HEK293 (cell line): Measurements from ENCODE around the gene MLLT6.
A peak's percentile ranks its signal among the peaks of the same experiment; 100 is the strongest.

ENCODE experiments used
- BCL11A ChIP-seq: fragments of 450-650 bp; formaldehyde crosslinking; IDR thresholded peaks from 2 replicates; pipeline ENCODE4 v1.5.1; 2016; ENCODE audit warnings: low read depth, missing biosample characterization, missing genetic modification characterization
- CTCF ChIP-seq: fragments of 450-650 bp; formaldehyde crosslinking; IDR thresholded peaks from 2 replicates; pipeline ENCODE4 v1.5.1; 2016; ENCODE audit warnings: missing biosample characterization, missing genetic modification characterization
- EGR2 ChIP-seq: fragments of 450-650 bp; formaldehyde crosslinking; IDR thresholded peaks from 2 replicates; pipeline ENCODE4 v1.5.1; 2016; ENCODE audit warnings: low read depth, missing biosample characterization, missing genetic modification characterization
- HIC1 ChIP-seq: fragments of 450-650 bp; formaldehyde crosslinking; IDR thresholded peaks from 2 replicates; pipeline ENCODE4 v1.5.1; 2016; ENCODE audit warnings: missing biosample characterization, missing genetic modification characterization
- KLF10 ChIP-seq: fragments of 450-650 bp; IDR thresholded peaks from 2 replicates; pipeline ENCODE4 v1.5.1; 2018; ENCODE audit warnings: missing biosample characterization, mild to moderate bottlenecking, missing genetic modification characterization
- KLF9 ChIP-seq: fragments of 450-650 bp; formaldehyde crosslinking; IDR thresholded peaks from 2 replicates; pipeline ENCODE4 v1.5.1; 2016; ENCODE audit warnings: missing biosample characterization, missing genetic modification characterization, low read depth
- MZF1 ChIP-seq: fragments of 450-650 bp; formaldehyde crosslinking; IDR thresholded peaks from 2 replicates; pipeline ENCODE4 v1.5.1; 2017; ENCODE audit warnings: missing biosample characterization, missing genetic modification characterization, borderline replicate concordance
- OVOL3 ChIP-seq: fragments of 450-650 bp; formaldehyde crosslinking; IDR thresholded peaks from 2 replicates; pipeline ENCODE4 v1.5.1; 2016; ENCODE audit warnings: missing biosample characterization, missing genetic modification characterization
- SP3 ChIP-seq: fragments of 450-650 bp; formaldehyde crosslinking; IDR thresholded peaks from 2 replicates; pipeline ENCODE4 v1.5.1; 2016; ENCODE audit warnings: missing biosample characterization, missing genetic modification characterization
- ZBTB11 ChIP-seq: fragments of 450-650 bp; formaldehyde crosslinking; conservative IDR thresholded peaks from 2 replicates; pipeline ENCODE4 v1.5.1; 2016; ENCODE audit warnings: low read depth, missing biosample characterization, missing genetic modification characterization
- ZBTB49 ChIP-seq: fragments of 450-650 bp; formaldehyde crosslinking; IDR thresholded peaks from 2 replicates; pipeline ENCODE4 v1.5.1; 2016; ENCODE audit warnings: missing biosample characterization, missing genetic modification characterization, low read depth
- ZEB2 ChIP-seq: fragments of 450-650 bp; formaldehyde crosslinking; IDR thresholded peaks from 2 replicates; pipeline ENCODE4 v1.5.1; 2016; ENCODE audit warnings: missing biosample characterization, missing genetic modification characterization
- ZFP69B ChIP-seq: fragments of 450-650 bp; formaldehyde crosslinking; IDR thresholded peaks from 2 replicates; pipeline ENCODE4 v1.5.1; 2016; ENCODE audit warnings: missing biosample characterization, missing genetic modification characterization
- ZNF133 ChIP-seq: fragments of 450-650 bp; formaldehyde crosslinking; IDR thresholded peaks from 2 replicates; pipeline ENCODE4 v1.5.1; 2016; ENCODE audit warnings: missing biosample characterization, missing genetic modification characterization
- ZNF138 ChIP-seq: fragments of 450-650 bp; formaldehyde crosslinking; IDR thresholded peaks from 2 replicates; pipeline ENCODE4 v1.5.1; 2016; ENCODE audit warnings: missing biosample characterization, missing genetic modification characterization, borderline replicate concordance
- ZNF175 ChIP-seq: fragments of 450-650 bp; formaldehyde crosslinking; IDR thresholded peaks from 2 replicates; pipeline ENCODE4 v1.5.1; 2016; ENCODE audit warnings: missing biosample characterization, missing genetic modification characterization
- ZNF366 ChIP-seq: fragments of 450-650 bp; formaldehyde crosslinking; conservative IDR thresholded peaks from 2 replicates; pipeline ENCODE4 v1.5.1; 2016; ENCODE audit warnings: missing biosample characterization, missing genetic modification characterization
- ZNF404 ChIP-seq: fragments of 450-650 bp; formaldehyde crosslinking; IDR thresholded peaks from 2 replicates; pipeline ENCODE4 v1.5.1; 2017; ENCODE audit warnings: missing biosample characterization, missing genetic modification characterization
- ZNF48 ChIP-seq: fragments of 450-650 bp; formaldehyde crosslinking; IDR thresholded peaks from 2 replicates; pipeline ENCODE4 v1.5.1; 2016; ENCODE audit warnings: missing biosample characterization, missing genetic modification characterization
- ZNF529 ChIP-seq: fragments of 450-650 bp; formaldehyde crosslinking; IDR thresholded peaks from 2 replicates; pipeline ENCODE4 v1.5.1; 2017; ENCODE audit warnings: missing genetic modification characterization, missing biosample characterization; ENCODE audit not compliant: insufficient replicate concordance
- ZNF560 ChIP-seq: fragments of 450-650 bp; formaldehyde crosslinking; IDR thresholded peaks from 2 replicates; pipeline ENCODE4 v1.5.1; 2017; ENCODE audit warnings: missing biosample characterization, missing genetic modification characterization, borderline replicate concordance
- ZNF561 ChIP-seq: fragments of 450-650 bp; IDR thresholded peaks from 2 replicates; pipeline ENCODE4 v1.5.1; 2018; ENCODE audit warnings: missing biosample characterization, missing genetic modification characterization, borderline replicate concordance
- ZNF600 ChIP-seq: fragments of 450-650 bp; formaldehyde crosslinking; IDR thresholded peaks from 2 replicates; pipeline ENCODE4 v1.5.1; 2016; ENCODE audit warnings: missing biosample characterization, missing genetic modification characterization
- ZNF624 ChIP-seq: fragments of 450-650 bp; formaldehyde crosslinking; IDR thresholded peaks from 2 replicates; pipeline ENCODE4 v1.5.1; 2017; ENCODE audit warnings: missing biosample characterization, missing genetic modification characterization
- ZNF629 ChIP-seq: fragments of 450-650 bp; formaldehyde crosslinking; IDR thresholded peaks from 2 replicates; pipeline ENCODE4 v1.5.1; 2017; ENCODE audit warnings: missing biosample characterization, missing genetic modification characterization
- ZNF677 ChIP-seq: fragments of 450-650 bp; IDR thresholded peaks from 2 replicates; pipeline ENCODE4 v1.5.0; 2018; ENCODE audit warnings: missing biosample characterization, mild to moderate bottlenecking, missing genetic modification characterization, moderate library complexity
- ZNF747 ChIP-seq: fragments of 450-650 bp; formaldehyde crosslinking; IDR thresholded peaks from 2 replicates; pipeline ENCODE4 v1.5.1; 2016; ENCODE audit warnings: missing biosample characterization, missing genetic modification characterization
- ZNF791 ChIP-seq: fragments of 450-650 bp; formaldehyde crosslinking; IDR thresholded peaks from 2 replicates; pipeline ENCODE4 v1.5.1; 2016; ENCODE audit warnings: missing biosample characterization, missing genetic modification characterization
- ZSCAN18 ChIP-seq: fragments of 450-650 bp; formaldehyde crosslinking; IDR thresholded peaks from 2 replicates; pipeline ENCODE4 v1.5.1; 2016; ENCODE audit warnings: missing biosample characterization, missing genetic modification characterization
- ZSCAN30 ChIP-seq: fragments of 450-650 bp; IDR thresholded peaks from 2 replicates; pipeline ENCODE4 v1.5.1; 2018; ENCODE audit warnings: missing biosample characterization, mild to moderate bottlenecking, missing genetic modification characterization, moderate library complexity

The MLLT6 gene

GRCh38 chr17:38701504-38702165 is 3.4 kb upstream of the MLLT6 start (continued):
- TF ChIP-seq MZF1 (tag by site-specific recombination) (no peak), KLF9 (tag by site-specific recombination) (0 out of 2 replicates have a peak, but pooled peaks have one; percentile 14), KLF10 (no peak), ZSCAN18 (tag by site-specific recombination) (no peak), ZNF366 (no peak), ZFP69B (tag by site-specific recombination) (no peak), ZNF133 (tag by site-specific recombination) (no peak), BCL11A (tag by site-specific recombination) (peak; percentile 38; the same call in 1 of the 2 replicates), ZEB2 (no peak), CTCF (tag by site-specific recombination) (no peak), ZNF791 (no peak), ZSCAN30 (tag by site-specific recombination) (peak; percentile 38; the same call in 1 of the 2 replicates), ZNF48 (tag by site-specific recombination) (no peak), ZNF677 (tag by site-specific recombination) (no peak), ZNF624 (no peak), ZBTB49 (tag by site-specific recombination) (no peak), ZNF600 (tag by site-specific recombination) (no peak), ZNF561 (tag by site-specific recombination) (no peak), HIC1 (tag by site-specific recombination) (no peak), OVOL3 (tag by site-specific recombination) (no peak), ZNF404 (no peak), ZNF175 (no peak), EGR2 (tag by site-specific recombination) (peak; percentile 71), ZNF560 (no peak), ZBTB11 (no peak), ZNF529 (tag by site-specific recombination) (no peak), SP3 (tag by site-specific recombination) (no peak; the same call in 1 of the 2 replicates), ZNF629 (no peak), ZNF747 (tag by site-specific recombination) (no peak), ZNF138 (tag by site-specific recombination) (no peak)
